Measurements from ENCODE around the gene ASCL5.

ASCL5 gene

DNA sequence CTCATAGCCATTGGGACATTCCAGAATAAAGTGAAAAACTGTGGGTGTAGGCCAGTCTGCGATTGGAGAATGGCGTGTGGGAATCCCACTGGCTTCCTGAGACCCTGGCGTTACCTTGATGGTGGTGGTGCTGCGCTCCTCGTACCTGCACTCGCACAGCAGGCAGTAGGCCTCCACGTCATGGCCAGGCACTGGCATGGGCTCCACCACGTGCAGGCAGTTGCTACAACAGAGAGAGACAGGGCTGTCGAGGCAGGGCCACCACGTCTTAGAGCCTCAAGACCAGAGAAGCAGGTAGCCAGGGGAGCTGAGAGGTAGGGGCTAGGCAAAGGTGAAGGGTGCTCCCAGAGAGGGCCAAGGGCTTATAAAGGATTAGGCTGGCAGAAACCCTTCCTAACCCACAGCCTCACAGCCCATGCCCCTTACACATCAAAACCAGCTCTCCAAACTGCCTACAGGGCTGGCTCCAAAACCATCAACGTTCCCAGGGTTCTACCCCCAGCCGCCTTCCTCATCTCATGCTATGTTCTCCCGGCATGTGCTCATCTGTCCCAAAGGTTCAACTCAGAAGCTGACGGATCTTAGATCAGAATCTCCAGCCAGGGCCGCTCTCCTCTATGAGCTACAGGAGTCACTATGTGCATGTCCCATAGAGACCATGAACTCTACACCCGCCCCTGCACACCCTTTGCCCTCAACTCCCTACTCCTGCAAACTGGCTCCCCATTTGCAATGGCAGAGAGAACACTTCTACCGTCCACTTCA, 19.8 kb upstream of the ASCL5 start:
- TF ChIP-seq, protein P1, sequence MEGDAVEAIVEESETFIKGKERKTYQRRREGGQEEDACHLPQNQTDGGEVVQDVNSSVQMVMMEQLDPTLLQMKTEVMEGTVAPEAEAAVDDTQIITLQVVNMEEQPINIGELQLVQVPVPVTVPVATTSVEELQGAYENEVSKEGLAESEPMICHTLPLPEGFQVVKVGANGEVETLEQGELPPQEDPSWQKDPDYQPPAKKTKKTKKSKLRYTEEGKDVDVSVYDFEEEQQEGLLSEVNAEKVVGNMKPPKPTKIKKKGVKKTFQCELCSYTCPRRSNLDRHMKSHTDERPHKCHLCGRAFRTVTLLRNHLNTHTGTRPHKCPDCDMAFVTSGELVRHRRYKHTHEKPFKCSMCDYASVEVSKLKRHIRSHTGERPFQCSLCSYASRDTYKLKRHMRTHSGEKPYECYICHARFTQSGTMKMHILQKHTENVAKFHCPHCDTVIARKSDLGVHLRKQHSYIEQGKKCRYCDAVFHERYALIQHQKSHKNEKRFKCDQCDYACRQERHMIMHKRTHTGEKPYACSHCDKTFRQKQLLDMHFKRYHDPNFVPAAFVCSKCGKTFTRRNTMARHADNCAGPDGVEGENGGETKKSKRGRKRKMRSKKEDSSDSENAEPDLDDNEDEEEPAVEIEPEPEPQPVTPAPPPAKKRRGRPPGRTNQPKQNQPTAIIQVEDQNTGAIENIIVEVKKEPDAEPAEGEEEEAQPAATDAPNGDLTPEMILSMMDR (IDR thresholded peaks at IDR 0.05), result no peak

DNA sequence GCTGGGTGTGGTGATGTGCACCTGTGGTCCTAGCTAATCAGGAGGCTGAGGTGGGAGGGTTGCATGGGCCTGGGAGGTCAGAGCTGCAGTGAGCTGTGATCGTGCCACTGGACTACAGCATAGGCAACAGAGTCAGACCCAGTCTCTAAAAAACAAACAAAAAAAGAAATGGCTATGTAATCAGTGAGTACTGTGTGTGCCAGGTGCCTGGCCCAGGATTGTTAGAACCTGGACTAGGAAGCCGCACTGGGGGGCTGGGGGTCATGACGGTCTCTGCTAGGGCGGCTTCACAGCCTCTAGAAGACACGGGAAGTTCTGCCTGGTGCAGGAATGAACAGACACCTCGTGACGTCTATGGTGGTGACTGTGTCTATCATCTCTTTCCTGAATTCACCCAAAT, 18.8 kb upstream of the ASCL5 start:
- TF ChIP-seq, protein P1 (IDR thresholded peaks at IDR 0.05), result no peak

DNA sequence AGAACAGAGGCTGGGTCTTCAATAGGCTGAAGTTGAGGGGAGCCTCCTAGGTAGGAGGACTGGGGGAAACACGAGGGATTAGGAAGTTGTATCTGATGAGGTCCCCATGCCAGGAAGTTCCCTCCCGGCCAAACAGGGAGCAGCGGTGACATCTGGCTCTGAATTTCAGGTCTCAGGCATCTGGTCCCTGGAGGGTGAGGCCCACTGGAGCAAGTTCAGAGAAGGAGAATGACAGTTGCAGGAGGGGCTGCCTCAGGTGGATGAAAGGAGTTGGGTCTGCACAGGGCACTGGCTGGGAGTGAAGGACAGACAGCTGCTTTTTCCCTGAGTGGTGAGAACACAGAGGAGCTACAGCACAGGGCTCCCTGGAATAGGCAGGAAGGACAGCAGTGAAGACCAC, 18.1 kb upstream of the ASCL5 start:
- TF ChIP-seq, protein P1 (IDR thresholded peaks at IDR 0.05), result no peak

DNA sequence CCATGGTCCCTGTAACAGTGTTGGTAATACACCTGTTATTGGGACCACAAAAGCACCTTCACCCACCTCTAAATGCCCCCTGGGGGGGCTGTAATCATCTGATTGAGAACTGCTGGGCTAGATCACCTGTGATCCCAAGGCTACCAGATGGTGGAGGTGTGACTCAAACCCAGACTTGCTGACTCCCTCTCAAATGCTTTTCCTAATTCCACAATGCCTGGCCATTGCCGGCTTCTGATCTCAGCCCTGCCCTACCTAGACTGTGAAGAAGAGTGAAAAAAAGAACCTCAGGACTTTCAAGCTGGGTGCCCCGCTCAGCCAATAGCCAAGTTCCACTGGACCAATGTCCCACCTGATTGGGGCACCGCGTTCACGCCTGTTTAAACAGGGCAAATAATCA, 17.7 kb upstream of the ASCL5 start:
- TF ChIP-seq, protein P1 (IDR thresholded peaks at IDR 0.05), result no peak

DNA sequence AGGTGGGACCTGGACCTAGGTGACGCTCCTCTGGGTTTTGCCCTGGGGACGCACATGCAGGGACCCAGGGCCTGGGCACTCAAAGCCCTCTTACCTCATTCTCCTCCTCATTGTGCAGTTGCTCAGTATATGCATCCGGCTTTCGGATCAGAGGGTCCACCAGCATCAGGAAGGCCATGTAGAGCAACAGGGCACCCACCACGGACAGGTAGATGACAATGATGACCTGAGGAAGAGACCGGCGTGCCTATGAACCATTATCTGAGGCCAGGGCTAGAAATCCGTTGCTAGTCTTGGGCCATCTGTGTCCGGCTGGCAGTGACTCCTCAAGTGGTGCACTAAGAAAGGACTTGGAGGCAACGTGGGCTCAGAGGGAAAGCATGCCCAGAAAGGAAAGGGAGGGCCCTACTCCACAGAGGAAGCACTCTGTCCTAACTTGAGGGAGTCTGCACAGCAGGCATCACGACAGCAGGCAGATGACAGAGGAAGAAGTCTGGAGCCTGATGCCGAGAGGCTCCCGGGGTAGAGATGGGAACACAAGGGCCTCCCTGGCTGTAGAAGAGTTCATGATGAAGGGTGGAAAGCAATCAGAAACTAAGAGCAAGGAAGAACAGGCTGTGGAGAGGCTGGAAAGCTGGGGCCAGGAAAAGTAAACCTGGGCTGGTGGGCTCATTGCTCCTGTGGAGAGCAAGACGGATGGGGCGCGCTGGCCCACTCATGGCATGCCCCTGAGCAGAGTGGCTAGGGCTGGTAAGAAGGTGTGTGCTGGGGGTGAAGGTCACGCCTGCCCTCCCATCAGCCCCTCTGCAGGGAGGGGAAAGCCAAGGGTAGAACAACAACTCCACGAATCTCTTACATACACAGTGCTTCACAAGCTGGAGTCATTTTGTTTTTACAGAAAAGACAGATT, 17.0 kb upstream of the ASCL5 start:
- TF ChIP-seq, protein P1 (IDR thresholded peaks at IDR 0.05), result no peak

DNA sequence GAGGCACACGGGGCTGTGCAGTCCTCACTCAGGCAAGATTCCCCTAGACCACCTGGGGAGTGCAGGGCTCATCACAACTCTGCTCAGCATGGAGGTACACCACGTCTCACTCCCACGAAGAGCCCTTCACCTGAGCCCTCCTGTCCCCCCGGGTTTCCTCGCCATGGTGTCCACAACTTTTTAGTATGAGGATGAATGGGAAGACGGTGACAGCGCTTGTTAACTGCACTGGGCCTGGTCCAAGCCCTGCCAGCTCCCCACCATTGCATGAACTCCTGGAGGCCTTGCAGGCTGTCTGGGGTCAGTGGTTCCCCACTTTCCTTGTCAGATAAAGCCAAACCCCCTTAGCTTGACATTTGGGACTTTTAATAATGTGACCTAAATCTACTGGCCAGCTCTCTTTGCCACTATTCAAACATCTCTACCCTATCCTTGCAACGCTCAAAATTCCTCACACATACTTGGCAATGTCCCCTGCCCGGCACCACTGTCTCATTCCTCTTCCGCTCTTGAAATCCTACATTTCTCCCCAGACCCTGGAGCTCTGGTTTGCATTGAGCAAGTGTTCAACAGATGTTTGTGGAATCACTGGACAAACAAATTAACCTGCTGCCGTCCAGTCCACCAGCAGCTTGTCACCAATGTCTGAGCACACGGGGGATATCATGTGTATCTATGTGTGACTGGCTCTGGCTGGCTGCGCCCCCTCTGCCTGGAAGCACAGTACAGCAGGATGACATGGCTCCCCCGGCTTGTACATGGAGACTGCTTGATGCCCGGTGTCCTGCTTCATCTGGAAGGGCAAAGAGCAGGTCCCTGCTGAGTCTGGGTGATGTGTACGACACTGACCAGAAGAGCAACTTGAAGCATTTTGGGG, 16.1 kb upstream of the ASCL5 start:
- TF ChIP-seq, protein P1 (IDR thresholded peaks at IDR 0.05), result no peak
